LHCN-M2 (cell line): ENCODE measurements around the gene RFX6. TPM values are rescaled to one million over a fixed set of nuclear protein-coding genes. Genes with fewer than 3 reads are reported as not detected.

Experiments
- DNase-seq: peaks from one replicate; pipeline ENCODE4 v3.0.0-alpha.2; 2012; ENCODE audit warnings: low read depth
- total RNA-seq: library from RNA; depleted of rRNA; stranded (reverse); fragments of >200 nt; gene quantifications from 2 replicates; pipeline ENCODE4 v1.2.3, GENCODE V29; 2014

Gene RFX6
- total RNA-seq, 1 experiment from 2014 or later, result not detected

DNA sequence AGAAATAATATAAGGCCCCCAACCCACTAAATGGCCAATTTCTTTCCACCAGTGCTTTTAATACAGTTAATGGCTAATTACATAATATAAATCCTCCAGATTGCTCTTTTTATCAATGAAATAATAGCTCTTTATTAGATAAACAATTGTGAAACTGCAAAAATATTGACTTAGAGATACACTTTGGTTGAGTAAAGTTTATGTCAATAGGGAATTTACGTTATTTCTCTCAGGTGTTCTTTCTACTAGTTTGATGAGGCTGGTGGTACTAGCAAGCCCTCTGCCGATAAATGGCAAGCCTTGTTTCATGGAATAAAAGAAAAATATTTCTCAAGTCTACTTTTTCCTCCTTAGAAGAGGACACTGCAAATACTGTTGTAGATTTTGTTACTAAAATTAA, 18.9 kb downstream of the RFX6 start:
- DNase-seq, result no peak

DNA sequence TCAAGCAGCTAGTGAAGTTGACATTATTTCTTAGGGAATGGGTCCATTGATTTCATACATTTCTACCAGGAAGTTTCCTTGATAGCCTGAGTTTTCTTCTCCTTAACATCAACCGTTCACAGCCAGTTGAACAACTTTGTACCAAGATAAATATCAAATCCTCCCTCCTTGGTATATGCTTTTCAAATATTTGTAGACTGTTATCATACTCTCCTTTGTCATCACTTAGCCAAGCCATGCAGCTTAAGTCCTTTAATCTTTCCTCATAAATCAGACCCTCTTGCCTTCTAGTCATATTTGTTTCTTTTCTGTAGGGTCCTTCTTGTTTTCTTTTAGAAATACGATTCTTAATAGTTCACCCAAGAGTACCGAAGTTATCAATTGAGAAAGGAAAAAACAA, 25.6 kb downstream of the RFX6 start:
- no peak for DNase-seq

DNA sequence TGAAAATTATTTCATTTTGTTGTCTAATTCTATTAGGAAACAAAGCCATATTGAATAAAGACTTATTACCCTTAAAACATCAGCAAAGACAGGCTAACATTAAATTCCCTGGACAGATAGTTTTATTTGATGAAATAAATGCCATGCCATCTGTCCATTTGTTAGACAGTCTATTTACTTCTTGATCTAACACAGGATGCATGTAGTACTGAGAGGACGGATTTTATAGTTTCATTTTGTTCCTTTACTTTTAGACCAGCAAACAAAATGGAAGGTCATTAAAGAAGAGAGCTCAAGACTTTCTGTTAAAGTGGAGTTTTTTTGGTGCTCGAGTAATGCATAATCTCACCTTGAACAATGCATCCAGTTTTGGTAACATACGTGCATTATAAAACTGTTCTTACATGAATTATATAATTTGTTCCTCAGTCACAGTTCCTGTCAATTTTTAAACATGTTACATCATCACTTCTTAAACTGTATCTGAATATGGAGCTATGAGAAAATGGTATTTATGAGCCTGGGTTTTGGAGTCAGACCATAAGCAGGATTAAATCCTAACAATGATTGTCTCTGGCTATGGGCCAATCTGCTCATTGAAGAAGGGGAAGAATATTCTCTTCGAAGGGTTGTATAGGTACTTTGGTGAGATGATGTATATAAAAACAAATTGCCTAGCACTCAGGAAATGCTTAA, 46.0 kb downstream of the RFX6 start:
- no peak for DNase-seq

DNA sequence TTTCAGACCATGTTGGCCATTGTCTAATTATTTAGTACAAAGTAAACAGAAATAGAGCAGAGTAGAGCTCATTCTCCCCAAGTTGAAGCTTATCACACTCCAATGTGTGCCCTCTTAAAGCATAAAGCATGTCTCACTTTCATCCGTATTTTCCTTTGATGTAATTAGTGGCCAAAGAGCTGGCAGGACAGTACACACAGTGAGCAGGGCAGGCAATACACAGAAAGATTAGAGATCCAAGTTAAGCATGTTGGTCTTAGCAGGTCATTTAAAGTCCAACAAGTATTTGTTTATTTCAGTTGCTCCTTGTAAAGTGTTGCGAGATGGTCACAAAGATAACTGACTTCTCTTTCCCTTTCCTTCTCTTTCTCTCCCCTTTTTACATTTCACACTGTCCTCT, 47.2 kb downstream of the RFX6 start:
- DNase-seq, result no peak

DNA sequence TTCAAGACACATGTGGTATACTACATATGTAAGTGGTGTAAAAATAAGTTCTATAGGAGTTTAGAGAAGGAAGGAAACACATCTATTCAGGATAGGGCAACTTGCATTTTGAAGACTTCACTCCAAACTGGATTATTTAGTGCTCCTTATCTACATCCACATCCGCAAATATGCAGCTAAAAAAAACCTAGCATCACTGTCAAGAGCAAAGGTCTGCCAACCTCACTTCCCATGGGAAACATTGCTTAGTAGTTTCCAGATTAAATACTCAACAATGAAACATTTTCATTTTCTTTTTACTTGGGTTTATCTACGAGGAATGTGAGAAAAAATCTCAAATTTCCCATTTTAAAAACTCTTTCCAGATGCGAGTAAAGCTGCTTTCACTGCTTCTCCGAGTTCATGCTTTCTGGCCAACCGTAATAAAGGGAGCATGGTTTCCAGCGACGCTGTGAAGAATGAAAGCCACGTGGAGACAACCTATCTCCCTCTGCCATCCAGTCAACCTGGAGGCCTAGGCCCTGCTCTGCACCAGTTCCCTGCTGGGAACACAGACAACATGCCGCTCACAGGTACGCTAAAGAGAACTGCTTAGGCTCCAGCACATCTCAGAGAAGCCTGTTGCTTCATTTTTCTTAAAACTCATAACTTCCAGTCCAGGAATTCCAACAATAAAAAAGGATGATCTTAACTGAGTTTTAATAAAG, 48.2 kb downstream of the RFX6 start:
- DNase-seq, result no peak

DNA sequence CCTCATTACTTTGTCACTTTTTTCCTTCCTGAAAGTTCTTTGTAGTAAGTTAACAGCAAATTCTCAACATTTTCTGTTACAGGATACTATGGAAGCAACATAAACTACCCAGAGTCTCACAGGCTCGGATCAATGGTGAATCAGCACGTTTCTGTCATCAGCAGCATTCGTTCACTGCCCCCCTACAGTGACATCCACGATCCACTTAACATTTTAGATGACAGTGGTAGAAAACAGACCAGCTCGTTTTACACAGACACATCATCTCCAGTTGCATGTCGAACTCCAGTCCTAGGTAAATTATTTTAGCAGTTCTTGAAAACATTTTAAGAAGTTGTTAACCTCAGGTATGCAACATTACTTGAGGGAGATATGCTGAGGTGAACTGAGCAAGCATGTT, 51.6 kb downstream of the RFX6 start:
- no peak for DNase-seq

DNA sequence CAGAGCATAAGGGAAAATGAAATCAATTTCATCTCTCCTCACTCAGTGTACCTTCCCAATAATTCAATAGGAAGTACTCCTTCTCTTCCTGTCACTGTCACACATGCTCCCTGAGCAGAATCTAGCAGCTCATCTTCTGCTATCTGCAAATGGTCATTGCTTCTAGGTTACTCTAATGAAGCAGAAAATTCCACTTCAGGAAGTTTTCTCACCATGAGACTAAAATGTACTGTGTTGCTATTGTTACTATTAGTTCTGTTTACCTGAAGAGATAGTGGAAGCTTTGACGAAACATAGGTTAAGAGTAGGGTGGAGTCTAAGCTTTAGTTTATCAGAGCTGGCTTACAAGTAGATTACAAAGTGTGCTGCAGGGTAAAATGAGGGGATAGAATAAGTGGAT, 52.8 kb downstream of the RFX6 start:
- DNase-seq, result no peak

DNA sequence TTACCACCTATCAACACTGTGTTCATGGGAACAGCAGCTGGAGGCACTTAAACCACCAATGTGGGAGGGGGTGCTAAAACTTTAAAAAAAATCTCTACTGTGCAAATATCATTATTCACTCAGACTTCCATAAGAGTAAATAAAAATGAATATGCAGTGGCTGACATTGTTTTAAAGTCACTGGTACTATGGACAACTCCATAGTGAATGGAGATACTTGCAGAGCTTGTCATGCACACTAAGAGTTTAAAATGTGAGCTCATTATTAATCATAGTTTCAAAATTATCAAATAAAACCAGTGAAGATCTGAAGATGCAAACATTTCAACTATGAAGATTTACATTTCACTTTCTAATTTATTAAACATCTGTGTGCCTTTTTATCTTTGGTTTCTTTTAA, 54.4 kb downstream of the RFX6 start:
- no peak for DNase-seq

DNA sequence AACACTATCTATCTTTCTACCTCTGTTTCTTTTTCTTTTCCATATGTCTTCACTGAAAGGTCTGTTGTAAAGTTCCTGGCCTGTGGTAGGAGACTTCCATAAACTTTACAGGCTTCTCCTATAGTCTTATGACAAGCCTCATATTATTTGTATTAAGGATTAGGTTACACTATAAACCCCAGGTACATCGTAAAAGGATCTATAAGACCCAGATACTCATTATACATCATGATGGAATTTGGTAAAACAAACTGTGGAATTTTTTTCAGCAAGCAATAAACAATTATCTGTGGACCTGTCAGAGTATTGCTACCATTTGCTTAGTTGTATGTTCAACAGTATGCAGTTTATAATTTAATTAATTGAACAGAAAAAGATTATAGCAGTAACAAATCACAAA, 55.5 kb downstream of the RFX6 start:
- no peak for DNase-seq

DNA sequence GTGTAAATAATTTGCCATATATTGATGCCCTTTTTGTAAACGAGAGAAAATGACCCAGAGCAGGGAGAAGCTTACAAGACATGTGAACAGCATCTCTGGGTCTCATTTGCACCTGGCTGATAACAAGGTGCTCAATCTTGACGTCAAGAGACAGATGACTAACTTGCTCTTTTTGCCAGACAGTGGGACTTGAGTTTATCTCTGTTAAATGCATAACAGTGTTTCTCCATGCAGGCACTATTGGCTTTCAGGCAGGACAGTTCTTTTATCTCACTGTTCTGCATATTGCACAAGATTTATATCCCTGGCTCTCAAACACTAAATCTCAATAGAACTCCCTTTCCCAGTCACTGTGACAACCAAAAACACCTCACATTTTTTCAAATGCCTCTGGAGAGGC, 56.4 kb downstream of the RFX6 start:
- no peak for DNase-seq

DNA sequence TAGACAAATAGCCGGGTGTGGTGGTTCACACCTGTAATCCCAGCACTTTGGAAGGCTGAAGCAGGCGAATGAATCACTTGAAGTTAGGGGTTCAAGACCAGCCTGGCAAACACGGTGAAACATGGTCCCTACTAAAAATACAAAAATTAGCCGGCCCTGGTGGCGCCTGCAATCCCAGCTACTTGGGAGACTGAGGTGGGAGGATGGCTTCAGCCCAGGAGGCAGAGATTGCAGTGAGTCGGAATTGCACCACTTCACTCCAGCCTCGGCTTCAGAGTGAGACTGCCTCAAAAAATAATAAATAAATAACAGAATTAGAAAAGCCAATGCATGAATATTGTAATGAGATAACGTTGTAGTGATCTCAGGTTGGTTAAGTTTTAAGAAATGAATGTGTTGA, 61.3 kb downstream of the RFX6 start:
- DNase-seq, result no peak

DNA sequence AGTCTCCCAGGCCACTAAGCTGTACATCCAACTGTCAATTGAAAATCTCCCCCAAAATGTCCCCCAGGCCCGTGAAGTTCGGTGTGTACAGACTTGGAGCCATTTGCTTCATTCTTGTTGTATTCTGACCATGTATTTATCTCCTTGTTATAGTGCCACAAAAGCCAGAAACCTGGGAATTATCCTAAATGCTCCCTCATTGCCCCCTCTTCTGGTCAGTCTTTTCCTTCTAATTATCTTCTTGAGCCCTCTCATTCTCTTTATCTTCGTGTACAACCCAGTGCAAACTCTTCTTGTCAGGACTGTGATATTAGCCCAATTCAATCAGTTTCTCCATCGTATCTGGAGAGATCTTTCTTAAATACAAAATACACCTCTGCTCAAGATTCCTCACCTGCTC, 64.7 kb downstream of the RFX6 start:
- DNase-seq, result no peak

DNA sequence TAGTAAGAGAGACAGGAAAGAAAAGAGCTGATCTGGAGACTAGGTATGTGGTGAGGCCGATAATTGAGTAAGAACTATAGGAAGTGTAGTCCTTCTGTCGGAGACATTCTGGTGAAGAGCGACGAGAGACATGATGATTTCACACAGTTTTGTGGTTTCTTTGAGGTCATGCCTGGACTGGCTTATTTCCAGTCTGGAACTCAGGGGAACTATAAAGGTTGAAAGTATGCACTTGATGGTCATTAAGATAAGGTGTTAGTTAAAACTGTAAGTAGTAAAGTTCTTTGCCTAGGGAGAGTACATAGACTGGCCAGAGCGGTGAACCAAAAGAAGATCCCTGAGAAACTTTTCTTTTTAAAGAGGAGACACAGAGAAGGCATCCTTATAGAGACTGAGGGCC, 68.8 kb downstream of the RFX6 start:
- DNase-seq, result no peak

DNA sequence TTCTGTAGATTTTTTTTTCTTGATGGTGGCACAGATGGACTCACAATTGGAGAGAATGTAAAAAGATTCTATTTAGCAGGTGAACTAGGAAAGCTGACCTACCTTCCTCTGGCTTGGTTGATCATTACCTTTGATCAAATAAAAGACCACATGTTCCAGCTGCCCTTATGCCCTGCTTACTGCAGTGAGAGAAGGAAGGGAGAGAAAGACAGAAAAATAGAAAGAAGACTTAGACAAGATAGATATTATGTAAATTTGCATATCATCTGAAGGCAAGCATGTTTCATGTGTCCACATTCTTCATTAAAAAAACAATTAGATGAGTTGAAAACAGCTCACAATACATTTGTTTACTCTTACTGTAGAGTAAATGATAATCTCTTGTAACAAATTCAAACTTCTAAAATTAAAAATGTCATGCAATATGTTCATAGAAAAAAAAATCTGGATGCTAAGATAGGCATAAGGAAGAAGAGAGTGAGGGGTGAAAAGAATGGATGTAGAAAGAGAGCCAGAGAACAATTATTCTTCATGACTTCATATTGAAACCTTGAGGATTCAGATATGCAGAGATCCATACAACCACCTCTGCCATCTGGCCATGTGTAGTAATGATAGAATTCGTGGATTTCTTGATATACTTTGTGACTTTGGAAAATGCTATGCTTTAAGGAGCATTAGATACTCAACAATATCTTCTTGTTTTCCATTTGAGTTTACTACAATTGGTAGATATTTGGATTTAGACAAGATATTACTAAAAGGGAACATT, 71.7 kb downstream of the RFX6 start:
- DNase-seq, result no peak

DNA sequence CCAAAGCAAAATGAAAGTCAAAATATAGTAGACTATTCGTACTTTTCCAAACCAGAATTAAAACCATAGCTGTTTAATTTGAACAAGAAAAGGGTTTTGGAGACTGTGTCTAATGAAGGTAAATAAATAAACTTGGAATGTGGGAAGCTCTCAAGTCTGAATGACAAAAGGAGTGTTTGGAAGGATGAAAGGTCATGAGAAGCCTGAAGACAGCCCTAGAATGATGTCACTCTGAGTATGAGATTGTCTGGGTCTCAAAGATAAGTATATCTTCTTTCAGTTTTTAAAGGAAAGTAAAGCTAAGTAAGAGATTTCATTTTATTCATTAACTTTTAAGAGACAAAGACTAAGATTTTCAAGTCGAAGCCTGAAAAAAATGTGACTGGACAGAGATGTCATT, 72.9 kb downstream of the RFX6 start:
- no peak for DNase-seq

DNA sequence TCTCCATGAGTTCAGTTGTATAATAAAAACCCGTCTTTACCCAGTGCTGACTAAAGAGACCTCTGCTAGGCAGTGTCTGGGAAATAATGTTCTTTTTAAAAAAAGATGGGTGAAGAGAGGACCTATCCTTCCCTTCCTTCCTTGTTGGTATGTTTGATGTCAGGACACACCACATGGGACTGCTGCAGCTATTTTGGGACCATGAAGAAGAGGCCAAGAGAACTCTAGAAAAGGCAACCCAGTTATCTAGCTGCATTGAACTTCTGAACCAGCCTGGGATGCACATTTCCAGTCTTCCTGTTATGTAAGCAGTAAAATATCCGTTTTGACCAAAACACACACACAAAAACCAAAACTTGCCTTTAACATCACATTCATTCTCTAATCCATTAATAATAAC, 77.3 kb downstream of the RFX6 start:
- no peak for DNase-seq

DNA sequence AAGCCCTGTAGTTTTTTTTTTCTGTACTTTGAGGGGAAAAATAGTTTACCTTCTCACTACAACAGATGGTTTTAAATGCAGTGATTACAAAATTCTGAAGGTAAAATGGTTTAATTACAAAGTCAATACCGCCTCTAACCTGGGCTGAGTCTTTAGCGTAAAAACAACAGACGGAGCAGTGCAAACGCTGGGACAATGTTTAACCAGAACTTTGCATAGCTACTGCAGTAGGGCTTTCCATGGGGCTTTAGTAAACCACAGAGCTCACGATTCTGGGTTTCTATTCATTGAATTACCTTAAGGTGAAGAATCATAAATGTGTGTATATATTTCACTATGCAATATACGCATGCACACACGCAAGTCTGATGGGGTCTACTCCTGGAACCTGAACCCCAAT, 77.9 kb downstream of the RFX6 start:
- DNase-seq, result no peak

DNA sequence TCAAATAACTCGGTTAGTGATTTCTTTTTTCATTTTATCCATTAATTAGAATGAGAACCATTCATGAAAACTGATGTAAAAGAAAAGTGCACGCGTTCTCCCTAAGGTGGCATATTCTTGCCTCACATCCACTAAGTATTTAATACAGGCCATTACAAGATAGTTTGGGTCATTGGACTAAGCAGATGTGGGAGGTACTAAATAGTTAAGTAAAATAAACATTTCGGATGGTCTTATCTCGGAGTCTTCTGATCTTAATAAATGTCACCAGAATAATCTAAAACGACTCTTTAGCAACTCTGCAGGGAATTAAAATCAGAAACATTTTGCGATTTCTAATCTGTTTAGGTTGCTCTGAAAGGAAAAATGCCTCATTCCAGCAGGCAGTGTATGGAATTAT, 78.7 kb downstream of the RFX6 start:
- no peak for DNase-seq

DNA sequence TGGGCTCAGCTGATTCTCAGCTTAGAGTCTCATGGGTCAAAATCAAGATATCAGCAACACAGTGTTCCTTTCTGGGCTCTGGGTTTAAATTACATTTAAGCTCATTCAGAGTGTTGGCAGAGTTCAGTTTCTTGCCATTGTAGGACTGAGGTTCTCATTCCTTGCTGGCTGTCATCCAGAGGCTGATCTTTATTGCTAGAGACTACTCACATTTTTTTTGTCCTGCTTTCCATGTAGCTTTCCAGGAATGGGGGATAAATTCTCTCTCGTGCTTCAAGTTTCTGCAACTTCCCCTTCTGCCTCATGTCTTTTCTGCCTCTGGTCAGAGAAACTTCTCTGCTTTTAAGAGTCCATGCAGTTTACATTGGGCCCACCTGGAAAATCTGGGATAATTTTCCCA, 86.9 kb downstream of the RFX6 start:
- no peak for DNase-seq

DNA sequence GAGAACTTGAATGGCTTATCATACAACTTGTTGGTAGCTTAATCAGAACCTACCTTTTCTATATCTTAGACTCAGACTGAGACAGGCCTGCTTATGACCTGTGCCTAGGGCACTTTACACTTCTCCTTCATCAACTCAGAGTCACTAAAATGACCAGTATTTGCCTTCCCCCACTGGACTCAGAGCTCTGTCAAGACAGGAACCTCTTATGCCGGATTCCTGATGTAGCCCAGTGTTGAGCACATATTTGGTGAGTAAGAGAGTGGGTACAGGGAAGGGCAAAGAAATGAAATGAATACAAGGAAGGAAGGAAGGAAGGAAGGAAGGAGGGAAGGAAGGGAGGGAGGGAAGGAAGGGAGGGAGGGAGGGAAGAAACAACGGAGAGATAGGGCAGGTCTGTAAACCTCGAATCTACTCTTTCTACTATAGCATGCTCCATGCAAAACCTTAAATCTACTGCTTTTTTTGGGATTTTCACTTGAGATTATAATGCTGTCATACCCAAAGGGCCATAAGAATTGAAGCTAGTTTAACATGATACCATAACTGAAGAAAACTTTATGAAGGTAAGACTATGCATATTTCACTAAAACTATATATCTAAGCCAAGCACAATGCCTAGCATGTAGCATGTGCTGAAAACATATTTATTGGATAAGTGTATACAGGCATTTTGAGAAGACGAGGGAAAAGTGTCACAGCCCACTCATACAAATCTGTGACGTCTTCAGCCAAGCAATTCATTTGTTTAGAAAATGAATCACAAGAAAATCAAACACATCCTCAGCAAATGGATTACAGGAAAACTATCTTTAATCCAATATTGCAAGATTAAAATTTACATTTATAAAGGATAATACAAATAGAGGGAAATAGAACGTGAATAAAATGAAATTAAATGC, 89.9 kb downstream of the RFX6 start:
- DNase-seq, result no peak

DNA sequence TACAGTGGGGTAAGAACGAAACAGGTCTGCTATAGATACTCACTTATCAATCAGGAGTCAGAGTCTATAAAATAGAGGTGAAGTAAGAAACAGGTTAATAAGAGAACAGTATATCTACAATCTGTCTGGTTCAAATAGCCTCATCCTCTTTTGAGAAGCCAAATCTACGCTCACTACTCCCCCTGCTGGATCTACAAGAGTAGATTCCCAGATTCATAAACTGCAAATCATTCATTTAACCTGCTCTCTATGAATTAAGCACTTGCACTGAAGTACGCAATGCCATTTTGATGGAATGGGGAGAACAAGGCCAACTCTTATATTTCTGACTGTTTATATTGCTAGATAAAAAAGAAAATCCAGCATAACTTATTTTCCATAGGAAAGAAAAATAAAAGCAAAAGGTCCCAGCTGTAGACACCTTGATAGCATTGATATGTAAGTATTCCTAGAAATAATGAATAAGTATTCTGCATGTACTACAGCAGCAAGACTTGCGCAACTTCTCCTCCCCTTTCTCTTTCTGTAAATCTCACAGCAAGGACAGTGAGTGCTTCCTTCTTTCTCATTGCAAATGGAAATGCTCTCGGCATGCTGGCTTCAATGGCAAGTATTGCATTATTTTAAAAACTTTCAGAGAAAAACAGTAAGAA, 92.3 kb downstream of the RFX6 start:
- peak; percentile 50 for DNase-seq
